ENCODE measurements around the gene RAD51B.
"Not testable (repeated sequence)": the region's sequence is repeated elsewhere in the genome, so short reads cannot be mapped to it uniquely, and the experiment has no call there.

RAD51B gene

GRCh38 chr14:68424443-68425172 lies 605.0 kb downstream of the RAD51B start:
- DNase-seq, result no peak

- no peak for DNase-seq
Observed at GRCh38 chr14:68426661-68427549, 607.3 kb downstream of the RAD51B start.

GRCh38 chr14:68427550-68427890 lies 607.9 kb downstream of the RAD51B start:
- DNase-seq, result no peak

GRCh38 chr14:68428900-68429299 lies 609.3 kb downstream of the RAD51B start:
- not testable (repeated sequence) for DNase-seq

GRCh38 chr14:68434173-68434572 lies 614.6 kb downstream of the RAD51B start:
- DNase-seq, result not testable (repeated sequence)

GRCh38 chr14:68435631-68436030 lies 616.1 kb downstream of the RAD51B start:
- DNase-seq, result not testable (repeated sequence)

GRCh38 chr14:68439676-68440075 lies 620.1 kb downstream of the RAD51B start:
- no peak for DNase-seq

GRCh38 chr14:68440820-68441219 lies 621.2 kb downstream of the RAD51B start:
- no peak for DNase-seq

- DNase-seq, result no peak
Observed at GRCh38 chr14:68441542-68441941, 622.0 kb downstream of the RAD51B start.

- DNase-seq, result no peak
Observed at GRCh38 chr14:68442828-68443629, 623.5 kb downstream of the RAD51B start.

- DNase-seq, result no peak
Observed at GRCh38 chr14:68444449-68445168, 625.0 kb downstream of the RAD51B start.

GRCh38 chr14:68446243-68447040 lies 626.9 kb downstream of the RAD51B start:
- DNase-seq, result no peak

- DNase-seq, result no peak
Observed at GRCh38 chr14:68447581-68448251, 628.1 kb downstream of the RAD51B start.

- no peak for DNase-seq
Observed at GRCh38 chr14:68448252-68448902, 628.8 kb downstream of the RAD51B start.

GRCh38 chr14:68449561-68450181 lies 630.1 kb downstream of the RAD51B start:
- DNase-seq, result no peak

GRCh38 chr14:68450391-68451120 lies 631.0 kb downstream of the RAD51B start:
- DNase-seq, result no peak

GRCh38 chr14:68451696-68452373 lies 632.3 kb downstream of the RAD51B start:
- DNase-seq, result no peak

- DNase-seq, result no peak
Observed at GRCh38 chr14:68458253-68458652, 638.7 kb downstream of the RAD51B start.
